HG02973 (cell line): ENCODE results near the gene DENND1A.
"Not testable (repeated sequence)": the region's sequence is repeated elsewhere in the genome, so short reads cannot be mapped to it uniquely, and the experiment has no call there.

ENCODE experiments used
- ATAC-seq: cut with Tn5 transposase; IDR thresholded peaks from one replicate; pipeline ENCODE4 v1.9.1; 2021; ENCODE audit warnings: moderate library complexity; ENCODE audit not compliant: unreplicated experiment

Gene DENND1A

GRCh38 chr9:123947326-123947725 lies 17.4 kb upstream of the DENND1A start:
- no peak for ATAC-seq

DNA sequence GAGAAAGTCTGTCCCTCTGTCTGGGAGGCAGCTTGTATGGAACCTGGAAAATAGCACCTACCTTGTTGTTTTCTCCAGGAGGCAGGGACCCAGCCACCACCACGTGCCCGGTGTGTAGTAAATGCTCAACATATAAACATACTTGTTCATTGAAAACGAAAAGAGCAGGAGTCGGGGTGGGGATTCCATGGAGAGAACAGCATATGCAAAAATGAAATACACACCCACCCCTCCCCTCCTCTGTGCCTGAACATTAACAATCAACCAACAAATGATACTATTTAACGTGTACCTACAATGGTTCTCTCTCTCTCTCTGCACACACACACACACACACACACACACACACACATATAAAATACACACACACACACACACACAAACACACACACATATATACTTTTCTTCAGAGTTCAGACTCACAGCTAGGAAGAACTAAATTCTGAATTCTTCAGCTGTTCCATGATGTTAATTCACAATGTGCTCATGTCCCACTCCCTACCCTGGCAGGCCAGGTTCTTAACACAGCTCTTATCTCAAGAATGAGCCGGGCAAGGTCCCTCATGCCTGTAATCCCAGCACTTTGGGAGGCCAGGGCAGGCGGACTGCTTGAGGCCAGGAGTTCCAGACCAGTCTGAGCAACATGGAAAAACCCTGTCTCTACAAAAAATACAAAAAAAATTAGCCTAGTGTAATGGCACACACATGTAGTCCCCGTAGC lies 16.3 kb upstream of the DENND1A start:
- no peak for ATAC-seq

GRCh38 chr9:123945532-123945931 lies 15.6 kb upstream of the DENND1A start:
- ATAC-seq, result no peak

- not testable (repeated sequence) for ATAC-seq
Observed at GRCh38 chr9:123944464-123944863, 14.5 kb upstream of the DENND1A start.

GRCh38 chr9:123943671-123944070 lies 13.7 kb upstream of the DENND1A start:
- no peak for ATAC-seq

DNA sequence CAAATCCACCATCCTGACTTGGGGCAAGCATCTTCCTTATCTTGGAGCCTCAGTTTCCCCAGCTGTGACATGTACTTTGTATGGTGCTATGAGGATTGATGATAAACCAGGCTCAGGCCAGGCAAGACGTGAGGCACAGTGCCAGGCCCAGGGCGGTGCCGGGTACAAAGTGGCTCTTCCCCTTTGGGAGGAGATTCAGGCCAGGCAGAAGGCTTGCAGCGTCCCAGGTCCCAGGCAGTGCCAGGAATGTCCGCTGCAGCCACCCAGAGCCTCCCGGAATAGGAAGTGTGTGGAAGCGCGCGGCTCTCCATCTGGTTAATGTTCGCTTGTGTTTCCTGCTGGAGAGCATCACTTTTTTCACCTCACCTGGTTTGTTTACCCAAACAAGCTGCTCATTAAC lies 12.6 kb upstream of the DENND1A start:
- no peak for ATAC-seq

DNA sequence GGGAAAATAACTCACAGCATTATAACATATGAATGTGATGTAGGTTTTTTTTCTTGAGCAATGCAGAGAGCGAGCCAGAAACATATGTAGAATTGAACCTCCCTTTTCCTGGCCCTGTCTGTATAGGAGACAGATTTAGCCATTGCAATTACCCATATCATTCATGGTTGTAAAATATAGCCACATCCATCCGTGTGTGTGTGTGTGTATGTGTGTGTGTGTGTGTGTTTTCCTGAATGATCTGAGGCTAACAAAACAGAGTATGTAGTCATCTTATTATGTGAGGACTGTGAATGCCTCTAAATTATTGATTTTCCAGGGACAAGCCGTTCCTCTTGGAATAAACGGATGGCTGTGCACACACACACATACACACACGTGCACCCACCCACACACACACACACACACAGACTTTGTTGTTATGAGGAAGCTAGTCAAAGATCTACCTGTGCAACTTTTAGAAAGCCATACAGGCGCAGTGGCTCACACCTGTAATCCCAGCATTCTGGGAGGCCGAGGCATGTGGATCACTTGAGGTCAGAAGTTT lies 11.7 kb upstream of the DENND1A start:
- no peak for ATAC-seq

GRCh38 chr9:123940721-123941523 lies 11.0 kb upstream of the DENND1A start:
- no peak for ATAC-seq

DNA sequence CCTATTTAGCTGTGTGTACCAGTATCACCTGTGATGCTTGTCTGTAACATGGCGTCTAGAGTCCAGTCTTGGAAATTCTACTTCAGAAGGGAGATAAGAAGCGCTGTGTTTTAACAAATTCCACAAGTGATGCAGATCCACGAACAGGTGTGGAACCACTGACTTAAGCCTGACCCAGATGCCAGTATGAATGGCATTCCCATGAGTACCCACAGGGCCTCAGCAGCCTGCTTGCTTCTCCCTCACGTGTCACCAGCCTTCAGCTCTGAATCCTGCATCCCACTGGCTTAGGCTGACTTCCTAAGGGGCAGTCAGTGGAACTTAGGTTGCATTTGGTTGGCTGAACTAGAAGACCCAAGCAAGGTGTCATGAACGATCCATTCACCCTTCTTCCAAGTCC lies 8.5 kb upstream of the DENND1A start:
- no peak for ATAC-seq

GRCh38 chr9:123936575-123936974 lies 6.6 kb upstream of the DENND1A start:
- not testable (repeated sequence) for ATAC-seq

GRCh38 chr9:123933440-123934212 lies 3.7 kb upstream of the DENND1A start:
- no peak for ATAC-seq

DNA sequence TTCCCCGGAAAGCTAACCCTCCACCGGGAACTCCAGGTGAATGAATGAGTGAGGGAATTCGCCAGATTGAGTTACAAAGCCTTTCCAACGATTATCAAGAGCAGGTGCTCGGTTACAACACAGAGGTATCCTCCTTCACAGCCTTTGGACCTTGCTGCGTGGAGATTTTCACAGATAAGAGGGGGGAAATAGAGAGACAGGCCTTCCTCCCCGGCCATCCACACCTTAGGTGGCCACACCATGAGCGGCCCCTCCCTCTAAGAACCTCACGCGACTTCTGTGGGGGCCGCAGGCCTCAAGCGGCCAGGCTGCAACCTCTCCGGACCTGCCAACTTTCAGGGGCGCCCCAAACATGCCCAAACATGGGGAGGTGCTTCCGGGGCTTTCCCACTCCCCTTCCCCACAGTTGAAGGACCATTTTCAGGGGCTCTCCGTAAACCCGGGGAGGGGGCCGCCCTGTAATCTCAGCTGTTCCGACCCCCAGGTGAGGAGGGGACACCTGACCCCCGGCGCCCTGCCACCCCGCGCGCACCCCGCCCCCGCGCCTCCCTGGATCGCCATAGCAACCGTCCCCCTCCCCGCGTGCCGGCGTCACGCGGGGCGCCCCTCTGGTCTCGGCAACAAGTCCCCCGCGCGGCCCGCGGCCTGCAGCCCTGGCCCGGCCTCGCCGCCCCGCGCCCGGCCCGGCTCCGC lies 603 bp downstream of the DENND1A start:
- peak; percentile 28 for ATAC-seq

DNA sequence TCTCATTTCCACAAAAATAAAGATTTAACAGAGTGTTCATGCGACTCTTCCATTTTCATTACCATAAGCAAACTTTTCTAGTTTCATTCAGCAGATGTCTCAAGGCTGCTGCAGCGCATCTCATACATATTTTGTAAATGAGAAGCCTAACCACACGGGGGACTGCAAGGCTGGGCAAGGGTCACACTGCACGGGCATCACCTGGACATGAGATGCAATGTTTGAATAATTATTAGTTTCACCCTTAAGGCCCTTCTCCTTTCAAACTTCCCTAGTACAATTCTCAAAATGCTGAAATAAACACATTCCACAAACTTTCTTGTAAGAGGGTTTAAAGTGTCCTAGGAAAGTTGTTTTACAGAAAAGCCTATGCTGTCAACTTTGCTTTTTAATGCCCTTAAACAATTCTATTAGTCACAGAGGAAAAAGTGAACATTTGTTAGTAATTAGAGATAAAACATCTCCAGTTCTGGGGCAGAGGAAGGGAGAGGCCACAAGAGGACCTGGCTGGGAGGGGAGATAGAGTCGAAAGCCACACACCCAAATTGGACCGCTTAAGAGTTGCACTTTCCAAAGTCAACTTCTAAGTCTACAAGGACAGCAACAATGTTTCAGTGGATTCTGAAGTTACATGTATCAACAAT lies 1.3 kb downstream of the DENND1A start:
- no peak for ATAC-seq

DNA sequence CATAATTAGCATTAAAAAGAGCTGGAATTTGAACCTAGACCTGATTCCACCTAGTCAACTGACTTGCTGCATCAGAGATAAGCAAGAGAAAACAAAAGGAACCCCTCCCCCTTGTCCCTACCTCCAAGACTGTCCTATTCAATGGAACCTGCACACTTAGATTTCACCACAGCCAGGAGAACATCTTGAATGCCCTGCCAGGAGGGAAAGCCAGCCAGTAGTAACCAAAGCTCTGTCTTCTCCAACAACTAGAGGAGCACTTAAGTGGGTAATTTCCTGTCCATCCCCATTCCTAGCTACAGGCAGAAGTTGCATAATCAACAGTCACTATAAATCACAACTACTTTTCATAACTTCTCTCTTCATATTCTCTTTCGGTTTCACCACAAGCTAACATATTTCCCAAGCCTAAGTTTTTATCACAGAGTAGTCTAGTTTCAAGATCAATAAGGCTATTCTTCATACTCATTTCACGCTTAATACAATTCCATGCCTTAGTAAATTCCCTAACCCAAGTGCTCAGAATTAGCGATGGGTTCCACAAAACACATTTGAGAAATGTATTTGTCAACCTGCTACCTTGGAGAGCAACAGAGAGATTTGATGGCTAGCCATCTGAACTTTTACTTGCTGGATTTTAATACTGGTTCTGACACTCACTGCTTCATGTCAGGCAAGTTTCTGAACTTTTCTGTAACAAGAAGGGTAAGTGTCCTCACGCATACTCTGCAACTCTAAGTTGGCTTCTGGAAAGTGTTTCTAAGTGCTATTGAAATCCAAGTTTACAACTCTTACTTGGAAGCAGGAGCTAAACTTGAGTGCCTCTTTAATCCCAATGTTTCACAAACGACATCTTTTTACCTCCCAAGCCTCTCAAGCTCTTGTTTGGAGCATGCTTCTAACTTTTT lies 2.0 kb downstream of the DENND1A start:
- ATAC-seq, result no peak

- no peak for ATAC-seq
Observed at GRCh38 chr9:123926941-123927340, 3.0 kb downstream of the DENND1A start.

DNA sequence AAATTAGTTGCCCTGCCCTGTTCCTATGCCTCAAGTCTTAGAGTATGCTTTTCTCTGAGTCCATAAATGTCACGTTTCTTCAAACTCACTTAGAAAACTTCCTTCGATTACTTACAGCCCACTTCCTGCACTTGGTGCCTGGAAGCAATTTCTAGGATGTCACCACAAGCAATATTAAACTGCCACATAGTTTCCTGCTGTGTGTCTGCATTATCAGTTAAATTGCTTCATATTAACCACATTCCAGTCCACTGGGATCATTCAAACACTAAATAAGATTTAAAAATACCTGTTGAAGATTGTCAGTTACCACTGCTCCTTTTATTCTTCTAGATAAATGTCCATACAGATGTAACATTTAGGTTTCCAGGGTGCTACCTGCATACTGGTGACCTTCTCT lies 4.1 kb downstream of the DENND1A start:
- ATAC-seq, result no peak

GRCh38 chr9:123925161-123925560 lies 4.8 kb downstream of the DENND1A start:
- no peak for ATAC-seq

- no peak for ATAC-seq
Observed at GRCh38 chr9:123924727-123925126, 5.2 kb downstream of the DENND1A start.

DNA sequence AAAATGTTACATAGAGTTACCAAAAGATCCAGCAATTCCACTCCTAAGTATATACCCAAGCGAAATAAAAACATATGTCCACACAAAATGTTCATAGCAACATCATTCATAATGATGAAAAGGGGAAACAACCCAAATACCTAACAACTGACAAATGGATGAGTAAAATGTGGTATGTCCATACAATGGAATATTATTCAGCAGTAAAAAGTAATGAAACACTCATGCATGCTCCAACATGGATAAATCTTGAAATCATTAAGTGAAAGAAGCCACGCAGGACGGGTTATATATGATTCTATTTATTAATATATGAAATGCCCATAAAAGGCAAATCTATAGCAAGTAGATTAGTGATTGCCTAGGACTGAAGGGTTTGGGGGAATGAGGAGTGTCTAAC lies 6.0 kb downstream of the DENND1A start:
- no peak for ATAC-seq
